Measurements from ENCODE around the gene TSPEAR.

Gene TSPEAR

GRCh38 chr21:44626262-44626661 lies 85.1 kb downstream of the TSPEAR start:
- no peak overlapping the region for H3K27ac ChIP-seq (ENCODE audit: low read depth, low read length)
- no peak overlapping the region for H3K4me2 ChIP-seq (ENCODE audit: low read depth, low read length, poor library complexity, severe bottlenecking)
- no peaks in the 10 kb centered on the region for H3K79me2 ChIP-seq (ENCODE audit: insufficient read depth, low read length)
- H4K20me1 ChIP-seq (ENCODE audit: low read depth, low read length) = no peaks in the 10 kb centered on the region
- H3K36me3 ChIP-seq (ENCODE audit: low read length) = no peaks in the 10 kb centered on the region
- TF ChIP-seq EZH2phosphoT487 (conservative IDR thresholded peaks at IDR 0.05; ENCODE audit: low read length) = no peak
- TF ChIP-seq, protein P1, sequence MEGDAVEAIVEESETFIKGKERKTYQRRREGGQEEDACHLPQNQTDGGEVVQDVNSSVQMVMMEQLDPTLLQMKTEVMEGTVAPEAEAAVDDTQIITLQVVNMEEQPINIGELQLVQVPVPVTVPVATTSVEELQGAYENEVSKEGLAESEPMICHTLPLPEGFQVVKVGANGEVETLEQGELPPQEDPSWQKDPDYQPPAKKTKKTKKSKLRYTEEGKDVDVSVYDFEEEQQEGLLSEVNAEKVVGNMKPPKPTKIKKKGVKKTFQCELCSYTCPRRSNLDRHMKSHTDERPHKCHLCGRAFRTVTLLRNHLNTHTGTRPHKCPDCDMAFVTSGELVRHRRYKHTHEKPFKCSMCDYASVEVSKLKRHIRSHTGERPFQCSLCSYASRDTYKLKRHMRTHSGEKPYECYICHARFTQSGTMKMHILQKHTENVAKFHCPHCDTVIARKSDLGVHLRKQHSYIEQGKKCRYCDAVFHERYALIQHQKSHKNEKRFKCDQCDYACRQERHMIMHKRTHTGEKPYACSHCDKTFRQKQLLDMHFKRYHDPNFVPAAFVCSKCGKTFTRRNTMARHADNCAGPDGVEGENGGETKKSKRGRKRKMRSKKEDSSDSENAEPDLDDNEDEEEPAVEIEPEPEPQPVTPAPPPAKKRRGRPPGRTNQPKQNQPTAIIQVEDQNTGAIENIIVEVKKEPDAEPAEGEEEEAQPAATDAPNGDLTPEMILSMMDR (IDR thresholded peaks at IDR 0.05; ENCODE audit: insufficient read depth, low read length, poor library complexity, severe bottlenecking) = no peak
- H3K9ac ChIP-seq (ENCODE audit: low read length) = no peak overlapping the region
- no peak overlapping the region for H3K4me3 ChIP-seq (ENCODE audit: insufficient read depth, low read length, poor library complexity, severe bottlenecking)
- no peaks in the 10 kb centered on the region for H3K9me2 ChIP-seq (replicated peaks; ENCODE audit: insufficient read depth, low read length)
- no peak overlapping the region for H2AFZ ChIP-seq (ENCODE audit: low read depth, low read length, severe bottlenecking)
- H3K27me3 ChIP-seq (ENCODE audit: low read length) = no peaks in the 10 kb centered on the region
- H3K9me3 ChIP-seq (ENCODE audit: insufficient read depth, low read length) = peaks cover 14% of the 10 kb centered on the region; the same call in 1 of the 2 replicates
- H3F3A ChIP-seq (ENCODE audit: insufficient read depth) = no peaks in the 10 kb centered on the region

DNA sequence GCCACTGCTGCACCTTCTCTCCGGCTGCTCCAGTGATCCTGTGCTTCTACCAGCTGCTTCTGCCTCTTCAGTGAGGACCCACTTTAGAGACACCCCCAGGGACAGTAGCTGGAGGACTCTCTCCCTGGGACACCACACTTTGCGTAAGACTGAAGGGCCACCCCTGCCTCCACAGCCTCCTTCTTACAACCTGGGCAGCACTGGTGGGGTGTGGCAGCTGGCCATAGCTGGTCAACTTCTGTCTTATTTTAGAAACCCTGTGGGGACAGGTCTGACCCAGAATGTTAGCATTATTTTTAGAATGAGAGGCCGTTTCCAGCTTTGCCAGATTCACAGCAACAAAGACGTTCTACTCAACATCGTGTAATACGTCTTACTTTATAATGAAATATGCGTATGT lies 85.6 kb downstream of the TSPEAR start:
- no peak overlapping the region for H3K4me3 ChIP-seq (ENCODE audit: insufficient read depth, low read length, poor library complexity, severe bottlenecking)
- H3K36me3 ChIP-seq (ENCODE audit: low read length) = no peaks in the 10 kb centered on the region
- H2AFZ ChIP-seq (ENCODE audit: low read depth, low read length, severe bottlenecking) = no peak overlapping the region
- H3F3A ChIP-seq (ENCODE audit: insufficient read depth) = no peaks in the 10 kb centered on the region
- no peak overlapping the region for H3K27ac ChIP-seq (ENCODE audit: low read depth, low read length)
- H3K4me2 ChIP-seq (ENCODE audit: low read depth, low read length, poor library complexity, severe bottlenecking) = no peak overlapping the region
- no peaks in the 10 kb centered on the region for H4K20me1 ChIP-seq (ENCODE audit: low read depth, low read length)
- H3K27me3 ChIP-seq (ENCODE audit: low read length) = no peaks in the 10 kb centered on the region
- no peaks in the 10 kb centered on the region for H3K79me2 ChIP-seq (ENCODE audit: insufficient read depth, low read length)
- peaks cover 14% of the 10 kb centered on the region; the same call in 1 of the 2 replicates for H3K9me3 ChIP-seq (ENCODE audit: insufficient read depth, low read length)
- TF ChIP-seq, protein P1 (IDR thresholded peaks at IDR 0.05; ENCODE audit: insufficient read depth, low read length, poor library complexity, severe bottlenecking) = no peak
- TF ChIP-seq EZH2phosphoT487 (conservative IDR thresholded peaks at IDR 0.05; ENCODE audit: low read length) = no peak
- H3K9ac ChIP-seq (ENCODE audit: low read length) = no peak overlapping the region
- H3K9me2 ChIP-seq (replicated peaks; ENCODE audit: insufficient read depth, low read length) = no peaks in the 10 kb centered on the region

GRCh38 chr21:44623575-44623974 lies 87.8 kb downstream of the TSPEAR start:
- no peaks in the 10 kb centered on the region for H3K79me2 ChIP-seq (ENCODE audit: insufficient read depth, low read length)
- no peak overlapping the region for H2AFZ ChIP-seq (ENCODE audit: low read depth, low read length, severe bottlenecking)
- H3K36me3 ChIP-seq (ENCODE audit: low read length) = no peaks in the 10 kb centered on the region

More at GRCh38 chr21:44623575-44623974, 87.8 kb downstream of the TSPEAR start:
- no peaks in the 10 kb centered on the region for H3K9me2 ChIP-seq (replicated peaks; ENCODE audit: insufficient read depth, low read length)
- no peaks in the 10 kb centered on the region for H3F3A ChIP-seq (ENCODE audit: insufficient read depth)
- H3K4me2 ChIP-seq (ENCODE audit: low read depth, low read length, poor library complexity, severe bottlenecking) = no peak overlapping the region
- no peak overlapping the region for H3K27ac ChIP-seq (ENCODE audit: low read depth, low read length)
- TF ChIP-seq, protein P1 (IDR thresholded peaks at IDR 0.05; ENCODE audit: insufficient read depth, low read length, poor library complexity, severe bottlenecking) = no peak
- no peak for TF ChIP-seq EZH2phosphoT487 (conservative IDR thresholded peaks at IDR 0.05; ENCODE audit: low read length)
- peaks cover 14% of the 10 kb centered on the region; the same call in 1 of the 2 replicates for H3K9me3 ChIP-seq (ENCODE audit: insufficient read depth, low read length)
- H3K9ac ChIP-seq (ENCODE audit: low read length) = no peak overlapping the region
- no peaks in the 10 kb centered on the region for H4K20me1 ChIP-seq (ENCODE audit: low read depth, low read length)
- no peaks in the 10 kb centered on the region for H3K27me3 ChIP-seq (ENCODE audit: low read length)
- H3K4me3 ChIP-seq (ENCODE audit: insufficient read depth, low read length, poor library complexity, severe bottlenecking) = no peak overlapping the region

Data from SU-DHL-6 (cell line).